OCI-LY3 (cell line): ENCODE results near the gene LEUTX.
A peak's percentile ranks its signal among the peaks of the same experiment; 100 is the strongest.

Source experiments
- H2AFZ ChIP-seq: fragments of 200-600, 300-600 bp; shearing (Covaris generic); 2 replicates; pipeline ENCODE4 v1.6.0; 2014; ENCODE audit warnings: antibody characterized with exemption, low read depth, low read length
- H3K27ac ChIP-seq: fragments of 200-600, 300-600 bp; sonication (generic); 2 replicates; pipeline ENCODE4 v1.5.1; 2014; ENCODE audit warnings: mild to moderate bottlenecking, low read length, moderate library complexity, mixed read lengths
- H3K27me3 ChIP-seq: fragments of 200-600, 300-600 bp; sonication (generic); 2 replicates; pipeline ENCODE4 v1.6.1; 2014; ENCODE audit warnings: low read depth, low read length, mixed read lengths
- H3K36me3 ChIP-seq: fragments of 200-600, 300-600 bp; sonication (generic); replicated peaks from 2 replicates; pipeline ENCODE3; 2014; ENCODE audit warnings: low read depth, low read length, mixed read lengths
- H3K4me1 ChIP-seq: fragments of 300-600, 200-600 bp; sonication (generic); 2 replicates; pipeline ENCODE4 v1.6.1; 2014; ENCODE audit warnings: low read length, mixed read lengths
- H3K4me2 ChIP-seq: fragments of 200-600, 300-600 bp; sonication (generic); 2 replicates; pipeline ENCODE4 v1.6.1; 2014; ENCODE audit warnings: low read length, mixed read lengths
- H3K4me3 ChIP-seq: fragments of 300-600, 200-600 bp; sonication (generic); 2 replicates; pipeline ENCODE4 v1.5.1; 2014; ENCODE audit warnings: antibody characterized with exemption, mild to moderate bottlenecking, low read length, moderate library complexity
- H3K79me2 ChIP-seq: fragments of 300-600, 200-600 bp; shearing (Covaris generic); 2 replicates; pipeline ENCODE4 v1.6.1; 2014; ENCODE audit warnings: mild to moderate bottlenecking, low read length, mixed read lengths
- H3K9ac ChIP-seq: fragments of 300-600, 200-600 bp; shearing (Covaris generic); 2 replicates; pipeline ENCODE4 v1.6.0; 2014; ENCODE audit warnings: mild to moderate bottlenecking, low read length, moderate library complexity
- H3K9me3 ChIP-seq: fragments of 200-600, 300-600 bp; shearing (Covaris generic); 2 replicates; pipeline ENCODE4 v1.6.1; 2014; ENCODE audit warnings: low read length, mixed read lengths; ENCODE audit not compliant: insufficient read depth
- H4K20me1 ChIP-seq: fragments of 200-600, 300-600 bp; sonication (generic); 2 replicates; pipeline ENCODE4 v1.6.1; 2016; ENCODE audit warnings: low read length, mixed read lengths; ENCODE audit not compliant: insufficient read depth
- CTCF ChIP-seq: fragments of 200-600, 300-600 bp; sonication (generic); IDR thresholded peaks from 2 replicates; pipeline ENCODE4 v1.5.1; 2014; ENCODE audit warnings: antibody characterized with exemption, low read length, low read depth
- EZH2phosphoT487 ChIP-seq: fragments of 200-600 bp; shearing (Covaris generic); IDR thresholded peaks from 2 replicates; pipeline ENCODE4 v1.6.1; 2018; ENCODE audit warnings: antibody characterized with exemption, mixed run types, low read depth

LEUTX gene

DNA sequence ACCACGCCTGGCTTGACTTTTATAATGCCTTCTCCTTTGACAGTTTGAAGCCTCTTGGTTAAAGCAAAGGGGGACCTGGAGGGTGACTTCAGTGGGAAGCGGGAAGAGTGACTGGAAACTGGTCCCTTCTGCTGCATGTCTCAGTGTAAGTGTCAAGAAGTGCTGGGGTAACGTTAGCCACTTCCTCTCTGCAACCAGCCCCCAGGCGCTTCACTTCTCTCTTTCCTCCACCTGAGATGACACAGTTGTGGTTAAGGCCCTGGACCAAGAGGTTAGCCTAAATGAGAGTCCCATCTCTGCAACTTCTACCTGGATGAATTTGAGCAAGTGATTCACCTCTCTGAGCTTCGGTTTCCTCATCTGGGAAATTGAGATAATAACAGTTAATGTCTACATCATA lies 16.3 kb downstream of the LEUTX start:
- Histone ChIP-seq H2AFZ (no peak overlapping the region), H3K36me3 (no peaks in the 10 kb centered on the region), H3K4me2 (peak overlapping the region; percentile 50), H4K20me1 (no peaks in the 10 kb centered on the region), H3K27ac (no peak overlapping the region), H3K4me3 (no peak overlapping the region), H3K9ac (no peak overlapping the region), H3K9me3 (no peaks in the 10 kb centered on the region), H3K4me1 (peaks cover 9% of the 10 kb centered on the region), H3K27me3 (peaks cover 22% of the 10 kb centered on the region), H3K79me2 (no peaks in the 10 kb centered on the region)
- TF ChIP-seq CTCF (no peak), EZH2phosphoT487 (no peak)

GRCh38 chr19:39796000-39796498 lies 17.4 kb downstream of the LEUTX start:
- H3K4me2 ChIP-seq = no peak overlapping the region
- no peak overlapping the region for H3K9ac ChIP-seq
- no peak overlapping the region for H3K27ac ChIP-seq
- no peak overlapping the region for H3K4me3 ChIP-seq
- H4K20me1 ChIP-seq = no peaks in the 10 kb centered on the region
- H3K27me3 ChIP-seq = peaks cover 22% of the 10 kb centered on the region
- H3K79me2 ChIP-seq = no peaks in the 10 kb centered on the region
- no peak for TF ChIP-seq EZH2phosphoT487
- TF ChIP-seq CTCF = no peak
- peaks cover 9% of the 10 kb centered on the region for H3K4me1 ChIP-seq
- H3K36me3 ChIP-seq = no peaks in the 10 kb centered on the region
- H2AFZ ChIP-seq = no peak overlapping the region
- H3K9me3 ChIP-seq = no peaks in the 10 kb centered on the region

GRCh38 chr19:39797083-39797482 lies 18.4 kb downstream of the LEUTX start:
- no peaks in the 10 kb centered on the region for H3K36me3 ChIP-seq
- no peak overlapping the region for H3K27ac ChIP-seq
- TF ChIP-seq EZH2phosphoT487 (no peak), CTCF (no peak)
- H3K4me3 ChIP-seq = no peak overlapping the region
- H2AFZ ChIP-seq = no peak overlapping the region
- no peaks in the 10 kb centered on the region for H4K20me1 ChIP-seq
- peaks cover 28% of the 10 kb centered on the region for H3K27me3 ChIP-seq
- H3K4me2 ChIP-seq = no peak overlapping the region
- peaks cover 9% of the 10 kb centered on the region for H3K4me1 ChIP-seq
- no peaks in the 10 kb centered on the region for H3K9me3 ChIP-seq
- no peaks in the 10 kb centered on the region for H3K79me2 ChIP-seq
- no peak overlapping the region for H3K9ac ChIP-seq

GRCh38 chr19:39802958-39803357 lies 24.3 kb downstream of the LEUTX start:
- H2AFZ ChIP-seq = no peak overlapping the region
- no peaks in the 10 kb centered on the region for H3K79me2 ChIP-seq
- peaks cover 24% of the 10 kb centered on the region for H3K27me3 ChIP-seq
- no peaks in the 10 kb centered on the region for H4K20me1 ChIP-seq
- TF ChIP-seq EZH2phosphoT487 = no peak
- TF ChIP-seq CTCF = no peak
- H3K9me3 ChIP-seq = no peaks in the 10 kb centered on the region
- no peak overlapping the region for H3K4me3 ChIP-seq
- H3K4me2 ChIP-seq = no peak overlapping the region
- H3K27ac ChIP-seq = no peak overlapping the region
- no peaks in the 10 kb centered on the region for H3K36me3 ChIP-seq
- H3K4me1 ChIP-seq = no peaks in the 10 kb centered on the region
- no peak overlapping the region for H3K9ac ChIP-seq
